Measurements from ENCODE around the gene FLRT3. TPM values are rescaled to one million over a fixed set of nuclear protein-coding genes. Genes with fewer than 3 reads are reported as not detected.

The FLRT3 gene
- total RNA-seq, 1 experiment from 2014 or later, result 1.5 TPM

GRCh38 chr20:14310977-14311627 lies 26.3 kb downstream of the FLRT3 start (continued):
- TF ChIP-seq REST (IDR thresholded peaks at IDR 0.05; ENCODE audit: low read depth) (no peak), EGR1 (IDR thresholded peaks at IDR 0.05; ENCODE audit: low read depth) (no peak), RAD21 (IDR thresholded peaks at IDR 0.05; ENCODE audit: low read depth) (no peak), YY1 (IDR thresholded peaks at IDR 0.05; ENCODE audit: extremely low read depth, insufficient replicate concordance, low read depth, low read length) (no peak)

- no peak overlapping the region for H3K9ac ChIP-seq (ENCODE audit: low read length)
- no peaks in the 10 kb centered on the region for H3K4me1 ChIP-seq (ENCODE audit: control insufficient read depth in 1 of 2, insufficient read depth in 2 of 2, low read length in 2 of 2)
- H3K4me2 ChIP-seq (ENCODE audit: low read length), result no peak overlapping the region
- H3K27me3 ChIP-seq (ENCODE audit: insufficient read depth, low read length), result no peaks in the 10 kb centered on the region
- ChIA-PET CTCF (no interaction called here), RAD21 (ENCODE audit: low non-redundant PET in 1 of 2, low total read pairs in 2 of 2, uncharacterized antibody in 2 of 2, unreplicated experiment in 2 of 2) (no interaction called here), POLR2A (no interaction called here)
- no peak overlapping the region for H3K27ac ChIP-seq (ENCODE audit: low read depth, low read length)
- ATAC-seq, result no peak
- no peak overlapping the region for H3K4me3 ChIP-seq (replicated peaks in 1 of 2; ENCODE audit: low read depth in 1 of 2, low read length in 2 of 2)
- H3K9me3 ChIP-seq (ENCODE audit: control insufficient read depth in 1 of 2, insufficient read depth in 1 of 2, low read depth in 1 of 2, low read length in 2 of 2), result no peaks in the 10 kb centered on the region
- DNase-seq (ENCODE audit: low read depth, low spot score), result no peak
- no peaks in the 10 kb centered on the region for H3K36me3 ChIP-seq (ENCODE audit: control insufficient read depth in 1 of 2, insufficient read depth in 2 of 2, low read length in 2 of 2)
- no TSS peak for BruUV-seq (replicated peaks)
- intact Hi-C loops (cut with micrococcal nuclease), result no loop called here
- no peak overlapping the region for H2AFZ ChIP-seq (ENCODE audit: low read depth, low read length, poor library complexity, severe bottlenecking)
- TF ChIP-seq ATF3 (IDR thresholded peaks at IDR 0.05) (no peak), EGR1 (IDR thresholded peaks at IDR 0.05; ENCODE audit: low read depth) (no peak), SRF (IDR thresholded peaks at IDR 0.05; ENCODE audit: low read depth) (no peak), FOSL1 (IDR thresholded peaks at IDR 0.05; ENCODE audit: low read depth) (no peak), SIN3A (IDR thresholded peaks at IDR 0.05; ENCODE audit: low read depth) (no peak), POLR2A (IDR thresholded peaks at IDR 0.05; ENCODE audit: borderline replicate concordance, extremely low read depth, insufficient read depth, insufficient read length) (no peak), MAX (IDR thresholded peaks at IDR 0.05) (no peak), EZH2phosphoT487 (IDR thresholded peaks at IDR 0.05; ENCODE audit: borderline replicate concordance) (no peak), ZNF274 (IDR thresholded peaks at IDR 0.05; ENCODE audit: low read depth, low read length) (no peak), SP1 (IDR thresholded peaks at IDR 0.05; ENCODE audit: low read depth) (no peak), JUND (IDR thresholded peaks at IDR 0.05) (no peak), REST (IDR thresholded peaks at IDR 0.05; ENCODE audit: low read depth) (no peak), CBX3 (IDR thresholded peaks at IDR 0.05; ENCODE audit: low read depth) (no peak), ZBTB33 (IDR thresholded peaks at IDR 0.05; ENCODE audit: extremely low read depth, insufficient replicate concordance, low read length) (no peak), CEBPB (IDR thresholded peaks at IDR 0.05; ENCODE audit: low read depth) (no peak)
- H3K9me2 ChIP-seq (ENCODE audit: insufficient read depth), result no peaks in the 10 kb centered on the region
- no peaks in the 10 kb centered on the region for H4K20me1 ChIP-seq (ENCODE audit: insufficient read depth)
- H3K79me2 ChIP-seq (ENCODE audit: insufficient read depth, low read length), result no peaks in the 10 kb centered on the region
These were observed 29.5 kb downstream of the FLRT3 start for GRCh38 chr20:14307956-14308355.
